Gastroesophageal sphincter (tissue), 3 donors: ENCODE measurements around the gene MIB1.

Experiments
- CTCF ChIP-seq, 4 experiments: fragments of 200-600 bp in 2 of 4; fragments of 450-650 bp in 2 of 4; sonication (generic) in 1 of 4; IDR thresholded peaks; one replicate each; pipeline ENCODE4 v1.5.1; 2017 to 2019; ENCODE audit warnings: antibody characterized with exemption in 4 of 4, mild to moderate bottlenecking in 2 of 4, moderate library complexity in 2 of 4
- POLR2A ChIP-seq, 2 donors: fragments of 450-650 bp; IDR thresholded peaks; one replicate each; pipeline ENCODE4 v1.6.1; 2017; ENCODE audit warnings: antibody characterized with exemption in 2 of 2, mild to moderate bottlenecking in 2 of 2, moderate library complexity in 1 of 2

DNA sequence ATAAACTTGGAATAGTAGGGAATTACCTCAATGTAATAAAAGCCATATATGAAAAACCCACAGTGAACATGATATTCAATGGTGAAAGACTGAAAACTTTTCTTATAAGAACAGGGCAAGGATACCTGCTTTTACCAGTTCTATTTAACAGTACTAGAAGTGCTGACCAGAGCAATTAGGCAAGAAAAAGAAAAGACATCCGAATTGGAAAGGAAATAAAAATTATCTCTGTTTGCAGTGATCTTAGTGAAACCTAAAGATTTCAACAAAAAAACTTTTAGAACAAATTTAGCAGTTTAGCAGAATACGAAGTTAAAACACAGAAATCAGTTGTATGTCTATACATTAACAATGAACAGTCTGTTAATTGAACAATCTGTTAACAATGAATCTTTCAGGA, 69.1 kb downstream of the MIB1 start:
- no peak for TF ChIP-seq POLR2A (IDR thresholded peaks at IDR 0.05)
- TF ChIP-seq CTCF (IDR thresholded peaks at IDR 0.05): no peak
